ENCODE data around the gene NAE1. TPM values are rescaled to one million over a fixed set of nuclear protein-coding genes. Genes with fewer than 3 reads are reported as not detected.

Gene NAE1
- total RNA-seq, 1 donor from 2014 or later: 397 TPM

DNA sequence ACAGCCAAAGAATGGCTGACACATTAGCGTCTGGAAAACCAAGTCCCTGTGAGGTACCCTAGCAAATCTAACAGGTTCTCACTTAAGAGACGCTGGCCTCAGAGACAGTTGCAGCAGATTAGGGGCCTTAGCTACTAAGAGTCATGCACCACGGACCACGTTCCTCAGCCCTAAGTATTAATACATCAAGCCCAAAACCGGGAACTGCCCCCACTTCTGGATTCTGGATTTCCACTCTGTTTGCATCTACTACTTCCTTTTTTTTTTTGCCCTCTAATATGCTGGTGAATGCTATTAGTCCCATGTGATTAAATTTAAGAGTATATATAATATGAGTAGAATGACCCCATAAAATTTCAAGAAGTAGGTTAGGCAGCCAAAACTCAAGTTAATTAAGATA lies 28.6 kb downstream of the NAE1 start:
- no peaks in the 10 kb centered on the region for H3K27me3 ChIP-seq
- Mint-ChIP-seq H3K27ac (no peak overlapping the region), H3K9me3 (no peaks in the 10 kb centered on the region), H3K27me3 (ENCODE audit: insufficient read depth, low read depth) (no peaks in the 10 kb centered on the region), H3K36me3 (peaks cover 26% of the 10 kb centered on the region), H3K4me3 (no peak overlapping the region), H3K4me1 (no peaks in the 10 kb centered on the region)
- H2AFZ ChIP-seq (replicated peaks): no peak overlapping the region
- no peaks in the 10 kb centered on the region for H4K20me1 ChIP-seq (ENCODE audit: low read depth)
- TF ChIP-seq EZH2 (IDR thresholded peaks at IDR 0.05): no peak
- TF ChIP-seq EZH2phosphoT487 (IDR thresholded peaks at IDR 0.05): no peak
- TF ChIP-seq, protein P1, sequence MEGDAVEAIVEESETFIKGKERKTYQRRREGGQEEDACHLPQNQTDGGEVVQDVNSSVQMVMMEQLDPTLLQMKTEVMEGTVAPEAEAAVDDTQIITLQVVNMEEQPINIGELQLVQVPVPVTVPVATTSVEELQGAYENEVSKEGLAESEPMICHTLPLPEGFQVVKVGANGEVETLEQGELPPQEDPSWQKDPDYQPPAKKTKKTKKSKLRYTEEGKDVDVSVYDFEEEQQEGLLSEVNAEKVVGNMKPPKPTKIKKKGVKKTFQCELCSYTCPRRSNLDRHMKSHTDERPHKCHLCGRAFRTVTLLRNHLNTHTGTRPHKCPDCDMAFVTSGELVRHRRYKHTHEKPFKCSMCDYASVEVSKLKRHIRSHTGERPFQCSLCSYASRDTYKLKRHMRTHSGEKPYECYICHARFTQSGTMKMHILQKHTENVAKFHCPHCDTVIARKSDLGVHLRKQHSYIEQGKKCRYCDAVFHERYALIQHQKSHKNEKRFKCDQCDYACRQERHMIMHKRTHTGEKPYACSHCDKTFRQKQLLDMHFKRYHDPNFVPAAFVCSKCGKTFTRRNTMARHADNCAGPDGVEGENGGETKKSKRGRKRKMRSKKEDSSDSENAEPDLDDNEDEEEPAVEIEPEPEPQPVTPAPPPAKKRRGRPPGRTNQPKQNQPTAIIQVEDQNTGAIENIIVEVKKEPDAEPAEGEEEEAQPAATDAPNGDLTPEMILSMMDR (IDR thresholded peaks at IDR 0.05): no peak
- H3K36me3 ChIP-seq: peaks cover 24% of the 10 kb centered on the region
- no peaks in the 10 kb centered on the region for H3K4me1 ChIP-seq
- no peak overlapping the region for H3K4me3 ChIP-seq
- no peak for DNase-seq (ENCODE audit: low spot score)
- no peaks in the 10 kb centered on the region for H3K9me3 ChIP-seq (ENCODE audit: low read depth)
- H3K4me2 ChIP-seq: no peak overlapping the region
- no peak overlapping the region for H3K9ac ChIP-seq
- no peak overlapping the region for H3K27ac ChIP-seq
- H3F3A ChIP-seq (ENCODE audit: low read depth): peaks cover 15% of the 10 kb centered on the region
- no peaks in the 10 kb centered on the region for H3K79me2 ChIP-seq (ENCODE audit: low read depth)

DNA sequence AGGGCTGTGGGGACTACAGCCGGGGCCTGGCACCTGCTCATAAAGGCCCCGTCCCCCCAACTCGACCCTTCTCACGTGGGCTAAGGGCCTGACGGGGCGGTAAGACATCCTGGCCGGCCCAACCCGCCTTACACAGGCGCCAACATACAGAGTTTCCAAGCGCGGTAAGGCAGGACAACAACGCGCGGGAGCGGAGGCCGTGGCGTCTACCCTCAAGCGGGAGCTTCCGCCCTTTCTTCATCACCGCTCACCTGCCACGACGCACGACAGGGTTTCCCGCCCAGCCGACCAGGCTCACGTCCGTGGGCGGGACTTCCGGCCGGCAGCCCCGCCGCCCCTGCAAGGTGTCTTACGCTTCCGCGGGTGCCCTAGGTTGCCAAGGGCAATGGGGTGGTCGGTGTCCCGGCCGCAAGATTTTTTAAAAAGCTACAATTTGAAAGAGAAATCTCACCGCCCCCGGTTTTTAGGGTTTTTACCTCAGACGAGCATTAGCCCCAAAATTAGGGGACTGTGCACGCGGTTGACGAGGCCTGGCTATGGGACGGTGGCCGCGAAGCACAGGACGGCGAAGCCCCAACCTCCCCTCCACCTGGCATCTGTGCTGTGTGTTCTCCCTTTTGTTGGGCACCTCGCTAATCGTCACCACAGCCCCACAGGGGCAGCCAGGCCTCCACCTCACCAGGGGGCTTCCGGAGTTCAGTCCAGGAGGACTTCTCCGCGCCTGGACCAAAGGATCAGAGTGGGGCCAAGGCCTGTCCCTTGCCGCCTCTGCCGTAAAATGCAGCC lies 29.3 kb downstream of the NAE1 start, which contains the start of gene TERB1:
TSS of gene TERB1 (minus strand) at position 265 of the 786 bp plus-strand sequence. CDS start 4,786 bp downstream, outside the sequence.
- Mint-ChIP-seq H3K4me3 (no peak within 1 kb of the TSS), H3K27ac (no peak within 1 kb of the TSS), H3K36me3 (peaks cover 21% of the 10 kb centered on the region), H3K4me1 (no peaks in the 10 kb centered on the region), H3K27me3 (ENCODE audit: insufficient read depth, low read depth) (no peaks in the 10 kb centered on the region), H3K9me3 (no peaks in the 10 kb centered on the region)
- H3K27me3 ChIP-seq: no peaks in the 10 kb centered on the region
- H3K4me1 ChIP-seq: no peaks in the 10 kb centered on the region
- H3K27ac ChIP-seq: no peak within 1 kb of the TSS
- H3K9ac ChIP-seq: no peak within 1 kb of the TSS
- no peak for DNase-seq (ENCODE audit: low spot score)
- no peak within 1 kb of the TSS for H3K4me3 ChIP-seq
- H3F3A ChIP-seq (ENCODE audit: low read depth): peaks cover 15% of the 10 kb centered on the region
- TF ChIP-seq, protein P1 (IDR thresholded peaks at IDR 0.05): no peak
- TF ChIP-seq EZH2 (IDR thresholded peaks at IDR 0.05): no peak
- TF ChIP-seq EZH2phosphoT487 (IDR thresholded peaks at IDR 0.05): no peak
- no peak within 1 kb of the TSS for H2AFZ ChIP-seq (replicated peaks)
- H3K79me2 ChIP-seq (ENCODE audit: low read depth): no peaks in the 10 kb centered on the region
- no peaks in the 10 kb centered on the region for H3K9me3 ChIP-seq (ENCODE audit: low read depth)
- H3K36me3 ChIP-seq: peaks cover 24% of the 10 kb centered on the region
- H3K4me2 ChIP-seq: no peak within 1 kb of the TSS
- H4K20me1 ChIP-seq (ENCODE audit: low read depth): no peaks in the 10 kb centered on the region

GRCh38 chr16:66800856-66801255 lies 29.9 kb downstream of the NAE1 start:
- Mint-ChIP-seq H3K27ac (no peak overlapping the region), H3K4me1 (no peaks in the 10 kb centered on the region), H3K36me3 (peaks cover 19% of the 10 kb centered on the region), H3K4me3 (no peak overlapping the region), H3K9me3 (no peaks in the 10 kb centered on the region), H3K27me3 (ENCODE audit: insufficient read depth, low read depth) (no peaks in the 10 kb centered on the region)
- no peaks in the 10 kb centered on the region for H3K9me3 ChIP-seq (ENCODE audit: low read depth)
- H4K20me1 ChIP-seq (ENCODE audit: low read depth): no peaks in the 10 kb centered on the region
- H2AFZ ChIP-seq (replicated peaks): no peak overlapping the region
- H3K27me3 ChIP-seq: no peaks in the 10 kb centered on the region
- H3F3A ChIP-seq (ENCODE audit: low read depth): peaks cover 15% of the 10 kb centered on the region
- TF ChIP-seq EZH2 (IDR thresholded peaks at IDR 0.05) (no peak), EZH2phosphoT487 (IDR thresholded peaks at IDR 0.05) (no peak)
- TF ChIP-seq, protein P1 (IDR thresholded peaks at IDR 0.05): no peak
- no peak overlapping the region for H3K27ac ChIP-seq
- no peak overlapping the region for H3K4me3 ChIP-seq
- H3K9ac ChIP-seq: no peak overlapping the region
- no peak for DNase-seq (ENCODE audit: low spot score)
- H3K4me1 ChIP-seq: no peaks in the 10 kb centered on the region
- H3K79me2 ChIP-seq (ENCODE audit: low read depth): no peaks in the 10 kb centered on the region
- H3K36me3 ChIP-seq: peaks cover 18% of the 10 kb centered on the region
- no peak overlapping the region for H3K4me2 ChIP-seq

All from neural progenitor cell (in vitro differentiated cells).